B cell (primary cell): ENCODE results near the gene GNB5. TPM values are rescaled to one million over a fixed set of nuclear protein-coding genes. Genes with fewer than 3 reads are reported as not detected.

ENCODE experiments used
- ATAC-seq: fragments of 200-7000 bp; cut with Tn5 transposase; one replicate; pipeline ENCODE4 v1.10.0; 2021; ENCODE audit warnings: low read depth, mild to moderate bottlenecking, moderate number of reproducible peaks, moderate library complexity
- CTCF ChIA-PET: fragments of 350-600 bp; sonication (Branson Sonifier 250); formaldehyde crosslinking; loops from one replicate; lab custom pipeline; 2021; ENCODE audit warnings: antibody characterized with exemption, inconsistent platforms; lab: Charles Lee
- POLR2A ChIA-PET: fragments of 350-600 bp; sonication (Branson Sonifier 250); formaldehyde crosslinking; loops from one replicate; lab custom pipeline; 2021; ENCODE audit warnings: antibody characterized with exemption; lab: Charles Lee
- DNase-seq: peaks from one replicate; pipeline ENCODE4 v3.0.0; 2013
- H2AFZ ChIP-seq: 2 replicates; pipeline ENCODE4 v1.6.1; 2012; ENCODE audit warnings: mild to moderate bottlenecking, low read depth, low read length; ENCODE audit not compliant: insufficient read depth, poor library complexity, severe bottlenecking
- H3K27ac ChIP-seq, 2 donors: 1 replicate in 1 of 2; 2 replicates in 1 of 2; pipeline ENCODE4 v1.5.1; 2012 to 2013; ENCODE audit warnings: low read length in 2 of 2, mild to moderate bottlenecking in 2 of 2, moderate library complexity in 1 of 2
- H3K27me3 ChIP-seq, 4 experiments: fragments of 200-600 bp in 1 of 4; sonication (generic) in 1 of 4; replicated peaks in 1 of 4; 1 replicate in 2 of 4; 2 replicates in 2 of 4; pipeline versions ENCODE4 v1.6.1 to v1.7.0; 2013 to 2016; ENCODE audit warnings: low read length in 3 of 4, mild to moderate bottlenecking in 2 of 4, mixed read lengths in 1 of 4, moderate library complexity in 1 of 4; ENCODE audit not compliant: insufficient read depth in 4 of 4, control insufficient read depth in 3 of 4; ENCODE audit errors: control extremely low read depth in 1 of 4
- H3K36me3 ChIP-seq, 2 experiments: replicated peaks in 1 of 2; 1 replicate in 1 of 2; 2 replicates in 1 of 2; pipeline versions ENCODE4 v1.6.1 to v1.7.1; 2013; ENCODE audit warnings: low read length in 1 of 2; ENCODE audit not compliant: insufficient read depth in 2 of 2, control insufficient read depth in 1 of 2; ENCODE audit errors: control extremely low read depth in 1 of 2, extremely low read depth in 1 of 2
- H3K4me1 ChIP-seq, 2 donors: fragments of 200-600 bp in 1 of 2; sonication (generic) in 1 of 2; 1 replicate in 1 of 2; 2 replicates in 1 of 2; pipeline versions ENCODE4 v1.5.1 to v1.6.1; 2013 to 2017; ENCODE audit warnings: low read length in 2 of 2; ENCODE audit not compliant: control insufficient read depth in 2 of 2, insufficient read depth in 2 of 2
- H3K4me2 ChIP-seq: replicated peaks from 2 replicates; pipeline ENCODE3; 2012; ENCODE audit warnings: mild to moderate bottlenecking, low read depth, low read length; ENCODE audit not compliant: poor library complexity, severe bottlenecking
- H3K4me3 ChIP-seq, 5 experiments: fragments of 200-600 bp in 1 of 5; sonication (generic) in 1 of 5; 1 replicate in 3 of 5; 2 replicates in 2 of 5; pipeline versions ENCODE4 v1.5.1 to v1.7.0; 2011 to 2016; ENCODE audit warnings: low read length in 4 of 5, mild to moderate bottlenecking in 4 of 5, low read depth in 2 of 5, control low read depth in 1 of 5, moderate library complexity in 1 of 5; ENCODE audit not compliant: insufficient read depth in 1 of 5; ENCODE audit errors: control extremely low read depth in 1 of 5, extremely low read depth in 1 of 5
- H3K79me2 ChIP-seq: fragments of 200-600 bp; sonication (generic); one replicate; pipeline ENCODE4 v1.6.0; 2016; ENCODE audit warnings: low read length; ENCODE audit not compliant: control insufficient read depth, insufficient read depth
- H3K9ac ChIP-seq: fragments of 200-600 bp; sonication (generic); 2 replicates; pipeline ENCODE4 v1.6.1; 2017; ENCODE audit warnings: mild to moderate bottlenecking, low read length, moderate library complexity
- H3K9me3 ChIP-seq, 3 donors: one replicate each; pipeline versions ENCODE4 v1.6.1 to v1.7.1; 2013; ENCODE audit warnings: low read length in 2 of 3; ENCODE audit not compliant: control insufficient read depth in 2 of 3, insufficient read depth in 1 of 3; ENCODE audit errors: control extremely low read depth in 1 of 3
- H4K20me1 ChIP-seq: 2 replicates; pipeline ENCODE4 v1.6.0; 2012; ENCODE audit warnings: mild to moderate bottlenecking, low read length; ENCODE audit not compliant: insufficient read depth, control insufficient read depth, poor library complexity, severe bottlenecking
- H3K27ac Mint-ChIP-seq: one replicate; pipeline ENCODE4 v1.8.0; 2021; ENCODE audit warnings: mixed read lengths
- H3K27me3 Mint-ChIP-seq: one replicate; pipeline ENCODE4 v1.8.0; 2021; ENCODE audit warnings: mixed read lengths
- H3K4me1 Mint-ChIP-seq: one replicate; pipeline ENCODE4 v1.8.0; 2021; ENCODE audit warnings: mixed read lengths
- H3K4me3 Mint-ChIP-seq: one replicate; pipeline ENCODE4 v1.8.0; 2021; ENCODE audit warnings: mixed read lengths
- H3K9me3 Mint-ChIP-seq: one replicate; pipeline ENCODE4 v1.8.0; 2022; ENCODE audit warnings: mixed read lengths; ENCODE audit not compliant: insufficient read depth
- CTCF ChIP-seq: fragments of 200-600 bp; IDR thresholded peaks from one replicate; pipeline ENCODE4 v1.8.0; 2022; ENCODE audit warnings: antibody characterized with exemption, mild to moderate bottlenecking
- EZH2 ChIP-seq: IDR thresholded peaks from 2 replicates; pipeline ENCODE4 v1.6.1; 2012; ENCODE audit warnings: borderline replicate concordance, low read depth, mild to moderate bottlenecking, moderate library complexity, low read length; ENCODE audit not compliant: insufficient read depth, poor library complexity, severe bottlenecking
- WGBS: methylation state at CpG from one replicate; pipeline ENCODE4 v1.1.5; 2013; ENCODE audit warnings: missing lambda C conversion rate; ENCODE audit not compliant: insufficient coverage; 5-methylcytosine and 5-hydroxymethylcytosine counted together
- intact Hi-C: fragments of 100-400 bp; cut with micrococcal nuclease; formaldehyde crosslinking; loops from one replicate; pipeline ENCODE4 v1.10.0; 2022
- polyA plus RNA-seq: library from polyadenylated mRNA; depleted of rRNA; stranded (reverse); fragments of >200 nt; gene quantifications from 2 replicates; pipeline ENCODE4 v1.2.3, GENCODE V29; 2012
- total RNA-seq, 2 donors: library from RNA; stranded (reverse); fragments of 120-200 nt in 1 of 2; gene quantifications; 1 replicate in 1 of 2; 2 replicates in 1 of 2; pipeline versions ENCODE4 v1.2.3 to v1.2.4, GENCODE V29; 2013 to 2022

The GNB5 gene
- total and polyA plus RNA-seq, 2 donors (not counting 1 experiment from before 2014, with no cell fraction given): 58.5 to 142 TPM

- peak overlapping the region; percentile 45 for H3K4me3 Mint-ChIP-seq
- H2AFZ ChIP-seq: no peak overlapping the region
- WGBS: 83% methylated on average over 1 of the region's 5 CpGs
- peak overlapping the region; percentile 57 for H3K27ac Mint-ChIP-seq
- no peak overlapping the region for H3K9ac ChIP-seq
- H3K27me3 ChIP-seq: peaks cover 0 to 2% (median 0%) of the 10 kb centered on the region in 4 experiments
- TF ChIP-seq EZH2: no peak
- TF ChIP-seq CTCF: no peak
- peaks cover 4% of the 10 kb centered on the region for H3K27me3 Mint-ChIP-seq
- H3K9me3 ChIP-seq: no peaks in the 10 kb centered on the region
- no peaks in the 10 kb centered on the region for H4K20me1 ChIP-seq
- no peak for ATAC-seq
- no peak for DNase-seq
- no peaks in the 10 kb centered on the region for H3K9me3 Mint-ChIP-seq
- intact Hi-C loops: no loop called here
- ChIA-PET POLR2A (interaction anchor here (0.6 kb wide), 1 partner anchor 7 kb away, joined by 4 read pairs; no protein-coding TSS in a partner anchor), CTCF (no interaction called here)
- H3K4me1 Mint-ChIP-seq: peaks cover 34% of the 10 kb centered on the region
- H3K27ac ChIP-seq: no peak overlapping the region
- H3K36me3 ChIP-seq: no peaks in the 10 kb centered on the region
- peak overlapping the region; percentile 21 for H3K4me2 ChIP-seq
- H3K79me2 ChIP-seq: no peaks in the 10 kb centered on the region
- H3K4me3 ChIP-seq: no peak overlapping the region
- H3K4me1 ChIP-seq: peaks cover 19 to 47% of the 10 kb centered on the region in 2 donors
These were observed 86.6 kb downstream of the GNB5 start for GRCh38 chr15:52104532-52105004.

GRCh38 chr15:52103217-52104207 is 87.7 kb downstream of the GNB5 start:
- TF ChIP-seq CTCF (no peak), EZH2 (no peak)

More at GRCh38 chr15:52103217-52104207, 87.7 kb downstream of the GNB5 start:
- no peaks in the 10 kb centered on the region for H3K36me3 ChIP-seq
- ChIA-PET CTCF (no interaction called here), POLR2A (interaction anchor here (0.6 kb wide), 1 partner anchor 8 kb away, joined by 4 read pairs; no protein-coding TSS in a partner anchor)
- 88% methylated on average over 1 of the region's 5 CpGs for WGBS
- DNase-seq: no peak
- H3K9me3 ChIP-seq: no peaks in the 10 kb centered on the region
- H3K79me2 ChIP-seq: no peaks in the 10 kb centered on the region
- no peak overlapping the region for H3K27ac ChIP-seq
- no peaks in the 10 kb centered on the region for H4K20me1 ChIP-seq
- H3K27me3 ChIP-seq: no peaks in the 10 kb centered on the region
- peaks cover 29% of the 10 kb centered on the region for H3K4me1 Mint-ChIP-seq
- no peaks in the 10 kb centered on the region for H3K27me3 Mint-ChIP-seq
- H3K4me2 ChIP-seq: no peak overlapping the region
- peak; percentile 44 for ATAC-seq
- intact Hi-C loops: no loop called here
- H3K4me3 Mint-ChIP-seq: no peak overlapping the region
- H3K9ac ChIP-seq: no peak overlapping the region
- no peaks in the 10 kb centered on the region for H3K9me3 Mint-ChIP-seq
- H3K4me1 ChIP-seq: peaks cover 15 to 44% of the 10 kb centered on the region in 2 donors
- H2AFZ ChIP-seq: no peak overlapping the region
- H3K27ac Mint-ChIP-seq: peak overlapping the region; percentile 17
- no peak overlapping the region for H3K4me3 ChIP-seq
